ENCODE results near the gene DIDO1. TPM values are rescaled to one million over a fixed set of nuclear protein-coding genes. Genes with fewer than 3 reads are reported as not detected.
"Not testable (repeated sequence)": the region's sequence is repeated elsewhere in the genome, so short reads cannot be mapped to it uniquely, and the experiment has no call there.

Gene DIDO1
- total RNA-seq, 1 experiment from 2014 or later = 77.1 TPM

GRCh38 chr20:62855120-62855519, 71.2 kb downstream of the DIDO1 start:
- Mint-ChIP-seq H3K27ac (ENCODE audit: unreplicated experiment) (no peak overlapping the region), H3K27me3 (ENCODE audit: unreplicated experiment) (no peaks in the 10 kb centered on the region), H3K36me3 (ENCODE audit: insufficient read depth, unreplicated experiment) (peaks cover 27% of the 10 kb centered on the region), H3K4me1 (ENCODE audit: low read depth, unreplicated experiment) (peaks cover 22% of the 10 kb centered on the region), H3K9me3 (ENCODE audit: low read depth, unreplicated experiment) (no peaks in the 10 kb centered on the region), H3K4me3 (ENCODE audit: low read depth, unreplicated experiment) (no peak overlapping the region)
- no peak for TF ChIP-seq CTCF (IDR thresholded peaks at IDR 0.05; ENCODE audit: unreplicated experiment)
- intact Hi-C loops (cut with micrococcal nuclease; ENCODE audit: unreplicated experiment) = no loop called here
- no TSS peak for BruUV-seq (replicated peaks)
- CTCF ChIA-PET = interaction anchor here (0.6 kb wide), 1 partner anchor 32 kb away, joined by 3 read pairs; no protein-coding TSS in a partner anchor
- no peak for DNase-seq

- no peak for DNase-seq
- Mint-ChIP-seq H3K27me3 (ENCODE audit: unreplicated experiment) (no peaks in the 10 kb centered on the region), H3K4me1 (ENCODE audit: low read depth, unreplicated experiment) (peaks cover 15% of the 10 kb centered on the region), H3K9me3 (ENCODE audit: low read depth, unreplicated experiment) (no peaks in the 10 kb centered on the region), H3K4me3 (ENCODE audit: low read depth, unreplicated experiment) (no peak overlapping the region), H3K36me3 (ENCODE audit: insufficient read depth, unreplicated experiment) (peaks cover 17% of the 10 kb centered on the region), H3K27ac (ENCODE audit: unreplicated experiment) (no peak overlapping the region)
- BruUV-seq (replicated peaks) = no TSS peak
- intact Hi-C loops (cut with micrococcal nuclease; ENCODE audit: unreplicated experiment) = no loop called here
- CTCF ChIA-PET = no interaction called here
- no peak for TF ChIP-seq CTCF (IDR thresholded peaks at IDR 0.05; ENCODE audit: unreplicated experiment)
Measured at GRCh38 chr20:62854121-62854520, 72.2 kb downstream of the DIDO1 start.

- intact Hi-C loops (cut with micrococcal nuclease; ENCODE audit: unreplicated experiment); H3K4me3 Mint-ChIP-seq (ENCODE audit: low read depth, unreplicated experiment); H3K27ac Mint-ChIP-seq (ENCODE audit: unreplicated experiment); DNase-seq; H3K9me3 Mint-ChIP-seq (ENCODE audit: low read depth, unreplicated experiment); H3K27me3 Mint-ChIP-seq (ENCODE audit: unreplicated experiment); BruUV-seq (replicated peaks); CTCF ChIA-PET: not testable (repeated sequence)
- peaks cover 17% of the 10 kb centered on the region for H3K36me3 Mint-ChIP-seq (ENCODE audit: insufficient read depth, unreplicated experiment)
- H3K4me1 Mint-ChIP-seq (ENCODE audit: low read depth, unreplicated experiment) = peaks cover 14% of the 10 kb centered on the region
Measured at GRCh38 chr20:62853304-62853703, 73.0 kb downstream of the DIDO1 start.

- BruUV-seq (replicated peaks) = no TSS peak
- CTCF ChIA-PET = no interaction called here
- Mint-ChIP-seq H3K27me3 (ENCODE audit: unreplicated experiment) (no peaks in the 10 kb centered on the region), H3K4me3 (ENCODE audit: low read depth, unreplicated experiment) (no peak overlapping the region), H3K27ac (ENCODE audit: unreplicated experiment) (no peak overlapping the region), H3K36me3 (ENCODE audit: insufficient read depth, unreplicated experiment) (peaks cover 13% of the 10 kb centered on the region), H3K9me3 (ENCODE audit: low read depth, unreplicated experiment) (no peaks in the 10 kb centered on the region), H3K4me1 (ENCODE audit: low read depth, unreplicated experiment) (peaks cover 9% of the 10 kb centered on the region)
- intact Hi-C loops (cut with micrococcal nuclease; ENCODE audit: unreplicated experiment) = no loop called here
- no peak for TF ChIP-seq CTCF (IDR thresholded peaks at IDR 0.05; ENCODE audit: unreplicated experiment)
- no peak for DNase-seq
Measured at GRCh38 chr20:62852841-62853240, 73.5 kb downstream of the DIDO1 start.

- peaks cover 13% of the 10 kb centered on the region for H3K36me3 Mint-ChIP-seq (ENCODE audit: insufficient read depth, unreplicated experiment)
- BruUV-seq (replicated peaks) = no TSS peak
- no peak for TF ChIP-seq CTCF (IDR thresholded peaks at IDR 0.05; ENCODE audit: unreplicated experiment)
- no peaks in the 10 kb centered on the region for H3K9me3 Mint-ChIP-seq (ENCODE audit: low read depth, unreplicated experiment)
- H3K4me1 Mint-ChIP-seq (ENCODE audit: low read depth, unreplicated experiment) = peaks cover 2% of the 10 kb centered on the region
- H3K27me3 Mint-ChIP-seq (ENCODE audit: unreplicated experiment) = no peaks in the 10 kb centered on the region
- H3K4me3 Mint-ChIP-seq (ENCODE audit: low read depth, unreplicated experiment) = no peak overlapping the region
- DNase-seq = no peak
- intact Hi-C loops (cut with micrococcal nuclease; ENCODE audit: unreplicated experiment) = no loop called here
- CTCF ChIA-PET = no interaction called here
- H3K27ac Mint-ChIP-seq (ENCODE audit: unreplicated experiment) = no peak overlapping the region
Measured at GRCh38 chr20:62852196-62852595, 74.1 kb downstream of the DIDO1 start.

Measured in Calu3 (cell line).